Erythroblast (primary cell): Measurements from ENCODE around the gene ELP4.

Source experiments
- GATA1 ChIP-seq: IDR thresholded peaks from 2 replicates; pipeline ENCODE4 v1.6.1; 2011; ENCODE audit warnings: low read depth, mild to moderate bottlenecking, control low read depth, low read length, moderate library complexity
- POLR2A ChIP-seq: IDR thresholded peaks from 2 replicates; pipeline ENCODE4 v1.6.1; 2011; ENCODE audit warnings: mild to moderate bottlenecking, low read length

DNA sequence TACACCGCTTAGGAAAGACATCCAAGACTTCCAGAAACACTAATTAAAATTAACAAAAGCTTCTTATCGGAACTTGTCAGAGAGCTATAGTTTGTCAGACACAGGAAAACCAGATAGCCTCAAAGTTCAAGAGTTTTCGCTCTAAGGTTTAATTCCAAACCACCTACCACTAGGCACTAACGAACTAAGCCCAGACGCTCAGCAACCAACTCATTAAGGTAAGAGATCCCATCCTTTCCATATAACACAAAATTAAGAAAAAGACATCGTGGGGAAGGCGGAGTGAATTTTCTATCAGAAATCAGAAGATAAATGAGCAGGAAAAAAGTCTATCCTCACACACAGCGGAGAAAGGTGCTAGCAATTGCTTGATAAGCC is 527 bp upstream of the ELP4 start:
- TF ChIP-seq POLR2A (no peak), GATA1 (no peak)
